ENCODE results near the gene BOD1L1.

BOD1L1 gene

DNA sequence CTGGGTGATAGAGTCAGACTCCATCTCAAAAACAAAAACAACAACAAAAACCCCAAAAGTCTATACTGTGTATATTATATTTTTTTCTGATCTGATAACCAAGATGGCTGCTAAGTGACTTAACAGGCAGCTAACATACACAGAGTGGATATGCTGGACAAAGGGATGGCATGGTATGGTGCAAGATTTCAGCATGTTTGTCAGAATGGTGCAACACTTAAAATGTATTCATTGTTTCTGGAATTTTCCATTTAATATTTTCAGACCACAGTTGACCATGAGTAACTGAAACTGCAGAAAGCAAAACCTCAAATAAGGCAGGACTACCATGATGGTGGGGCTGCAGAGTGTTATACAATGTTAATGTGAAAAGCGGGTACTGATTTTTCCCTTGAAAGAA lies 6.1 kb upstream of the BOD1L1 start:
- no peaks in the 10 kb centered on the region for H3K79me2 ChIP-seq (ENCODE audit: insufficient read depth, low read length)
- no peaks in the 10 kb centered on the region for H3K27me3 ChIP-seq (ENCODE audit: insufficient read depth, low read length)
- H3K9ac ChIP-seq (ENCODE audit: low read length), result no peak overlapping the region
- H3K4me2 ChIP-seq (ENCODE audit: low read length), result no peak overlapping the region
- no peak overlapping the region for H3K27ac ChIP-seq (ENCODE audit: low read depth, low read length, poor library complexity, severe bottlenecking)
- no peaks in the 10 kb centered on the region for H4K20me1 ChIP-seq (ENCODE audit: insufficient read depth, low read length)
- H3K9me2 ChIP-seq (ENCODE audit: low read depth, low read length), result no peaks in the 10 kb centered on the region
- no peaks in the 10 kb centered on the region for H3K9me3 ChIP-seq (ENCODE audit: low read length)
- no peak overlapping the region for H3K4me3 ChIP-seq (ENCODE audit: low read depth, low read length, poor library complexity, severe bottlenecking)
- no peak overlapping the region for H2AFZ ChIP-seq (ENCODE audit: low read length)
- no peaks in the 10 kb centered on the region for H3F3A ChIP-seq (ENCODE audit: insufficient read depth, low read length)
- H3K4me1 ChIP-seq (ENCODE audit: insufficient read depth, low read length, severe bottlenecking), result peaks cover 2% of the 10 kb centered on the region
- TF ChIP-seq, protein P1, sequence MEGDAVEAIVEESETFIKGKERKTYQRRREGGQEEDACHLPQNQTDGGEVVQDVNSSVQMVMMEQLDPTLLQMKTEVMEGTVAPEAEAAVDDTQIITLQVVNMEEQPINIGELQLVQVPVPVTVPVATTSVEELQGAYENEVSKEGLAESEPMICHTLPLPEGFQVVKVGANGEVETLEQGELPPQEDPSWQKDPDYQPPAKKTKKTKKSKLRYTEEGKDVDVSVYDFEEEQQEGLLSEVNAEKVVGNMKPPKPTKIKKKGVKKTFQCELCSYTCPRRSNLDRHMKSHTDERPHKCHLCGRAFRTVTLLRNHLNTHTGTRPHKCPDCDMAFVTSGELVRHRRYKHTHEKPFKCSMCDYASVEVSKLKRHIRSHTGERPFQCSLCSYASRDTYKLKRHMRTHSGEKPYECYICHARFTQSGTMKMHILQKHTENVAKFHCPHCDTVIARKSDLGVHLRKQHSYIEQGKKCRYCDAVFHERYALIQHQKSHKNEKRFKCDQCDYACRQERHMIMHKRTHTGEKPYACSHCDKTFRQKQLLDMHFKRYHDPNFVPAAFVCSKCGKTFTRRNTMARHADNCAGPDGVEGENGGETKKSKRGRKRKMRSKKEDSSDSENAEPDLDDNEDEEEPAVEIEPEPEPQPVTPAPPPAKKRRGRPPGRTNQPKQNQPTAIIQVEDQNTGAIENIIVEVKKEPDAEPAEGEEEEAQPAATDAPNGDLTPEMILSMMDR (IDR thresholded peaks at IDR 0.05; ENCODE audit: low read length), result no peak
- no peaks in the 10 kb centered on the region for H3K36me3 ChIP-seq (ENCODE audit: insufficient read depth, low read length)

- Histone ChIP-seq H3K4me2 (ENCODE audit: low read length) (peak overlapping the region; percentile 96), H3K4me1 (ENCODE audit: insufficient read depth, low read length, severe bottlenecking) (peaks cover 18% of the 10 kb centered on the region), H3K27ac (ENCODE audit: low read depth, low read length, poor library complexity, severe bottlenecking) (no peak overlapping the region), H3F3A (ENCODE audit: insufficient read depth, low read length) (no peaks in the 10 kb centered on the region), H3K4me3 (ENCODE audit: low read depth, low read length, poor library complexity, severe bottlenecking) (peak overlapping the region; percentile 93), H2AFZ (ENCODE audit: low read length) (no peak overlapping the region), H4K20me1 (ENCODE audit: insufficient read depth, low read length) (no peaks in the 10 kb centered on the region), H3K36me3 (ENCODE audit: insufficient read depth, low read length) (no peaks in the 10 kb centered on the region), H3K9me2 (ENCODE audit: low read depth, low read length) (no peaks in the 10 kb centered on the region), H3K9me3 (ENCODE audit: low read length) (no peaks in the 10 kb centered on the region), H3K79me2 (ENCODE audit: insufficient read depth, low read length) (peaks cover 25% of the 10 kb centered on the region), H3K27me3 (ENCODE audit: insufficient read depth, low read length) (no peaks in the 10 kb centered on the region), H3K9ac (ENCODE audit: low read length) (peak overlapping the region; percentile 85)
- TF ChIP-seq EZH2 (IDR thresholded peaks at IDR 0.05; ENCODE audit: borderline replicate concordance, low read length), result no peak
- TF ChIP-seq, protein P1 (IDR thresholded peaks at IDR 0.05; ENCODE audit: low read length), result no peak
Observed at GRCh38 chr4:13627178-13627605, 333 bp downstream of the BOD1L1 start.

GRCh38 chr4:13626492-13627177 lies 890 bp downstream of the BOD1L1 start:
- peak overlapping the region; percentile 77 for H3K4me2 ChIP-seq (ENCODE audit: low read length)
- no peaks in the 10 kb centered on the region for H3K27me3 ChIP-seq (ENCODE audit: insufficient read depth, low read length)
- H4K20me1 ChIP-seq (ENCODE audit: insufficient read depth, low read length), result no peaks in the 10 kb centered on the region
- peaks cover 25% of the 10 kb centered on the region for H3K79me2 ChIP-seq (ENCODE audit: insufficient read depth, low read length)
- H3K4me1 ChIP-seq (ENCODE audit: insufficient read depth, low read length, severe bottlenecking), result peaks cover 18% of the 10 kb centered on the region
- no peaks in the 10 kb centered on the region for H3K36me3 ChIP-seq (ENCODE audit: insufficient read depth, low read length)
- H3F3A ChIP-seq (ENCODE audit: insufficient read depth, low read length), result no peaks in the 10 kb centered on the region
- no peak overlapping the region for H3K27ac ChIP-seq (ENCODE audit: low read depth, low read length, poor library complexity, severe bottlenecking)
- H3K9me3 ChIP-seq (ENCODE audit: low read length), result no peaks in the 10 kb centered on the region
- peak overlapping the region; percentile 84 for H3K9ac ChIP-seq (ENCODE audit: low read length)
- H2AFZ ChIP-seq (ENCODE audit: low read length), result no peak overlapping the region
- peak overlapping the region; percentile 93 for H3K4me3 ChIP-seq (ENCODE audit: low read depth, low read length, poor library complexity, severe bottlenecking)
- TF ChIP-seq, protein P1 (IDR thresholded peaks at IDR 0.05; ENCODE audit: low read length), result no peak
- no peak for TF ChIP-seq EZH2 (IDR thresholded peaks at IDR 0.05; ENCODE audit: borderline replicate concordance, low read length)
- H3K9me2 ChIP-seq (ENCODE audit: low read depth, low read length), result no peaks in the 10 kb centered on the region
